HUES6 (cell line): ENCODE results near the gene TNXB.

Experiments
- H3K27ac ChIP-seq: 2 replicates; pipeline ENCODE4 v1.7.0; 2013; ENCODE audit warnings: low read depth, mild to moderate bottlenecking, low read length, inconsistent platforms
- H3K27me3 ChIP-seq: 2 replicates; pipeline ENCODE4 v1.6.1; 2013; ENCODE audit warnings: low read length; ENCODE audit not compliant: control insufficient read depth, insufficient read depth
- H3K36me3 ChIP-seq: 2 replicates; pipeline ENCODE4 v1.6.1; 2013; ENCODE audit warnings: low read length; ENCODE audit not compliant: control insufficient read depth, insufficient read depth
- H3K4me1 ChIP-seq: 2 replicates; pipeline ENCODE4 v1.6.1; 2013; ENCODE audit warnings: low read length; ENCODE audit not compliant: control insufficient read depth, insufficient read depth
- H3K4me3 ChIP-seq: 2 replicates; pipeline ENCODE4 v1.5.1; 2013; ENCODE audit warnings: low read depth, low read length
- H3K9ac ChIP-seq: one replicate; pipeline ENCODE4 v1.6.1; 2013; ENCODE audit warnings: mild to moderate bottlenecking, low read length
- H3K9me3 ChIP-seq: 2 replicates; pipeline ENCODE4 v1.6.1; 2013; ENCODE audit warnings: low read depth, low read length; ENCODE audit not compliant: control insufficient read depth, insufficient read depth

The TNXB gene

GRCh38 chr6:32123681-32124080, 14.5 kb upstream of the TNXB start:
- Histone ChIP-seq H3K9ac (no peak overlapping the region), H3K4me1 (peaks cover 14% of the 10 kb centered on the region), H3K27ac (no peak overlapping the region), H3K36me3 (peaks cover 32% of the 10 kb centered on the region), H3K9me3 (no peaks in the 10 kb centered on the region), H3K4me3 (no peak overlapping the region), H3K27me3 (no peaks in the 10 kb centered on the region)

- H3K4me3 ChIP-seq: no peak overlapping the region
- 0 out of 2 replicates have a peak, but pooled peaks cover 3% of the 10 kb centered on the region for H3K4me1 ChIP-seq
- peaks cover 56% of the 10 kb centered on the region for H3K36me3 ChIP-seq
- no peak overlapping the region for H3K9ac ChIP-seq
- no peak overlapping the region for H3K27ac ChIP-seq
- H3K27me3 ChIP-seq: no peaks in the 10 kb centered on the region
- no peaks in the 10 kb centered on the region for H3K9me3 ChIP-seq
These were observed 11.5 kb upstream of the TNXB start for GRCh38 chr6:32120573-32121059.

- Histone ChIP-seq H3K27me3 (no peaks in the 10 kb centered on the region), H3K4me1 (0 out of 2 replicates have a peak, but pooled peaks cover 3% of the 10 kb centered on the region), H3K4me3 (no peak overlapping the region), H3K9ac (no peak overlapping the region), H3K27ac (no peak overlapping the region), H3K36me3 (peaks cover 52% of the 10 kb centered on the region), H3K9me3 (no peaks in the 10 kb centered on the region)
These were observed 9.9 kb upstream of the TNXB start for GRCh38 chr6:32118782-32119628.

- Histone ChIP-seq H3K4me3 (no peak overlapping the region), H3K4me1 (0 out of 2 replicates have a peak, but pooled peaks cover 3% of the 10 kb centered on the region), H3K36me3 (peaks cover 52% of the 10 kb centered on the region), H3K27ac (no peak overlapping the region), H3K9ac (no peak overlapping the region), H3K27me3 (no peaks in the 10 kb centered on the region), H3K9me3 (no peaks in the 10 kb centered on the region)
These were observed 8.3 kb upstream of the TNXB start for GRCh38 chr6:32117461-32117860.

GRCh38 chr6:32116674-32117073, 7.5 kb upstream of the TNXB start:
- peaks cover 46% of the 10 kb centered on the region for H3K36me3 ChIP-seq

GRCh38 chr6:32115623-32116022, 6.5 kb upstream of the TNXB start:
- Histone ChIP-seq H3K27me3 (peaks cover 1% of the 10 kb centered on the region; the same call in 1 of the 2 replicates), H3K36me3 (peaks cover 38% of the 10 kb centered on the region), H3K9me3 (no peaks in the 10 kb centered on the region), H3K27ac (no peak overlapping the region), H3K4me3 (no peak overlapping the region), H3K4me1 (0 out of 2 replicates have a peak, but pooled peaks cover 3% of the 10 kb centered on the region), H3K9ac (no peak overlapping the region)

More at GRCh38 chr6:32116674-32117073, 7.5 kb upstream of the TNXB start:
- Histone ChIP-seq H3K9ac (no peak overlapping the region), H3K4me3 (no peak overlapping the region), H3K27me3 (no peaks in the 10 kb centered on the region), H3K9me3 (no peaks in the 10 kb centered on the region), H3K4me1 (0 out of 2 replicates have a peak, but pooled peaks cover 3% of the 10 kb centered on the region), H3K27ac (no peak overlapping the region)

- no peak overlapping the region for H3K4me3 ChIP-seq
- H3K36me3 ChIP-seq: peaks cover 35% of the 10 kb centered on the region
- no peak overlapping the region for H3K9ac ChIP-seq
- peaks cover 9% of the 10 kb centered on the region; the same call in 1 of the 2 replicates for H3K27me3 ChIP-seq
- no peaks in the 10 kb centered on the region for H3K9me3 ChIP-seq
- no peak overlapping the region for H3K27ac ChIP-seq
- H3K4me1 ChIP-seq: 0 out of 2 replicates have a peak, but pooled peaks cover 3% of the 10 kb centered on the region
These were observed 5.7 kb upstream of the TNXB start for GRCh38 chr6:32114796-32115195.

GRCh38 chr6:32113386-32114352, 4.5 kb upstream of the TNXB start:
- no peak overlapping the region for H3K4me3 ChIP-seq
- H3K9me3 ChIP-seq: no peaks in the 10 kb centered on the region
- H3K27me3 ChIP-seq: peaks cover 20% of the 10 kb centered on the region
- H3K9ac ChIP-seq: no peak overlapping the region
- no peak overlapping the region for H3K27ac ChIP-seq
- peaks cover 5% of the 10 kb centered on the region for H3K4me1 ChIP-seq
- peaks cover 30% of the 10 kb centered on the region for H3K36me3 ChIP-seq

GRCh38 chr6:32112431-32112980, 3.4 kb upstream of the TNXB start:
- H3K9ac ChIP-seq: no peak overlapping the region
- peaks cover 14% of the 10 kb centered on the region for H3K4me1 ChIP-seq
- no peak overlapping the region for H3K27ac ChIP-seq
- H3K4me3 ChIP-seq: no peak overlapping the region
- no peaks in the 10 kb centered on the region for H3K9me3 ChIP-seq
- peaks cover 30% of the 10 kb centered on the region for H3K27me3 ChIP-seq
- peaks cover 21% of the 10 kb centered on the region for H3K36me3 ChIP-seq

- Histone ChIP-seq H3K9me3 (no peaks in the 10 kb centered on the region), H3K4me3 (no peak overlapping the region), H3K36me3 (peaks cover 11% of the 10 kb centered on the region), H3K9ac (no peak overlapping the region), H3K4me1 (peaks cover 14% of the 10 kb centered on the region), H3K27me3 (peaks cover 38% of the 10 kb centered on the region), H3K27ac (no peak overlapping the region)
These were observed 2.4 kb upstream of the TNXB start for GRCh38 chr6:32111424-32112066.
